HUES64 (cell line): ENCODE data around the gene FITM1.
A peak's percentile ranks its signal among the peaks of the same experiment; 100 is the strongest.

Source experiments
- H3K27ac ChIP-seq: 2 replicates; pipeline ENCODE4 v1.7.0; 2013; ENCODE audit warnings: low read depth, low read length, inconsistent platforms
- H3K27me3 ChIP-seq: 2 replicates; pipeline ENCODE4 v1.6.1; 2013; ENCODE audit warnings: mild to moderate bottlenecking, low read length; ENCODE audit not compliant: insufficient read depth
- H3K36me3 ChIP-seq: 2 replicates; pipeline ENCODE4 v1.6.1; 2013; ENCODE audit warnings: mild to moderate bottlenecking, low read length; ENCODE audit not compliant: insufficient read depth
- H3K4me1 ChIP-seq: 2 replicates; pipeline ENCODE4 v1.6.1; 2013; ENCODE audit warnings: mild to moderate bottlenecking, low read length, moderate library complexity; ENCODE audit not compliant: insufficient read depth
- H3K4me3 ChIP-seq: 2 replicates; pipeline ENCODE4 v1.5.1; 2013; ENCODE audit warnings: mild to moderate bottlenecking, low read length, moderate library complexity
- H3K9ac ChIP-seq: 2 replicates; pipeline ENCODE4 v1.6.1; 2013; ENCODE audit warnings: mild to moderate bottlenecking, low read depth, low read length
- H3K9me3 ChIP-seq: 2 replicates; pipeline ENCODE4 v1.6.1; 2013; ENCODE audit warnings: low read depth, low read length; ENCODE audit not compliant: insufficient read depth
- WGBS: fragments of 150-250, 120-280 bp; methylation state at CpG from one replicate; pipeline ENCODE4 v1.1.7; 2013; ENCODE audit warnings: missing lambda C conversion rate; 5-methylcytosine and 5-hydroxymethylcytosine counted together

FITM1 gene

DNA sequence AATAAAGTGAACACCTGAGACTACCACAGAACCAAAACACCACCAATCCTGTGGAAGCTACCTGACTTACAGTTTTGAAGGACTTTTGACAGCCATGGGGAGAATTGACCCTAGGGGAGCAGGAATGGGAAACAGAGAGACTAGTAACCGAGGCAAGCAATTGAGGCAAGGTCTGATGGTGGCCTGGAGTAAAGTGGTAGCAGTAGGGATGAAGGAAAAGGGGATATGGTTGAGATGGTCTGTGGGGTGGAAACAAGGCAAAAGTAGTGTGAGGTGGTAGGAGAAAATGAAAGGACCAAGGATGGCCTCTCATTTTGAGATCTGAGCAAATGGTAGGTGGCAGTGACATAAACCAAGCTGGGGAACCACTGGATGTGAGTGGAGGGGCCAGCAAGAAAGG lies 26.4 kb downstream of the FITM1 start:
- Histone ChIP-seq H3K4me1 (peaks cover 3% of the 10 kb centered on the region; the same call in 1 of the 2 replicates), H3K27ac (no peak overlapping the region), H3K36me3 (peaks cover 72% of the 10 kb centered on the region), H3K27me3 (no peaks in the 10 kb centered on the region), H3K9me3 (no peaks in the 10 kb centered on the region), H3K4me3 (no peak overlapping the region), H3K9ac (no peak overlapping the region)
- WGBS, result 88% methylated on average over 1 of the region's 1 CpG

DNA sequence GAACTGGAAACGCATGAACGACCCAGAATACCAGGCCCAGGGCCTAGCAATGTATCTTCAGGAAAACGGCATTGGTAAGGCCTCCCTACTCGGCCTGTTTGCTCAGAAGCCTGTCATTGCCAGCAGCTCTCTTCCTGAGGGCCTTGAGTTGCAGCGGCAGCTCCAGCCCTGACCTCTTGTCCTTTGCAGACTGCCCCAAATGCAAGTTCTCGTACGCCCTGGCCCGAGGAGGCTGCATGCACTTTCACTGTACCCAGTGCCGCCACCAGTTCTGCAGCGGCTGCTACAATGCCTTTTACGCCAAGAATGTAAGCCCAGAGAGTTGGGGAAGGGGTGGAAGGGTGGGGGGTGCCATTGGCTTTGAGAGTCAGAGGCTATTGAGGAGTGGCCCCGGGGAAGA lies 26.9 kb downstream of the FITM1 start:
- whole genome bisulfite sequencing, result 96% methylated on average over 12 of the region's 12 CpGs
- Histone ChIP-seq H3K27ac (no peak overlapping the region), H3K27me3 (no peaks in the 10 kb centered on the region), H3K36me3 (peaks cover 67% of the 10 kb centered on the region), H3K4me3 (no peak overlapping the region), H3K9me3 (no peaks in the 10 kb centered on the region), H3K9ac (no peak overlapping the region), H3K4me1 (peaks cover 3% of the 10 kb centered on the region; the same call in 1 of the 2 replicates)

DNA sequence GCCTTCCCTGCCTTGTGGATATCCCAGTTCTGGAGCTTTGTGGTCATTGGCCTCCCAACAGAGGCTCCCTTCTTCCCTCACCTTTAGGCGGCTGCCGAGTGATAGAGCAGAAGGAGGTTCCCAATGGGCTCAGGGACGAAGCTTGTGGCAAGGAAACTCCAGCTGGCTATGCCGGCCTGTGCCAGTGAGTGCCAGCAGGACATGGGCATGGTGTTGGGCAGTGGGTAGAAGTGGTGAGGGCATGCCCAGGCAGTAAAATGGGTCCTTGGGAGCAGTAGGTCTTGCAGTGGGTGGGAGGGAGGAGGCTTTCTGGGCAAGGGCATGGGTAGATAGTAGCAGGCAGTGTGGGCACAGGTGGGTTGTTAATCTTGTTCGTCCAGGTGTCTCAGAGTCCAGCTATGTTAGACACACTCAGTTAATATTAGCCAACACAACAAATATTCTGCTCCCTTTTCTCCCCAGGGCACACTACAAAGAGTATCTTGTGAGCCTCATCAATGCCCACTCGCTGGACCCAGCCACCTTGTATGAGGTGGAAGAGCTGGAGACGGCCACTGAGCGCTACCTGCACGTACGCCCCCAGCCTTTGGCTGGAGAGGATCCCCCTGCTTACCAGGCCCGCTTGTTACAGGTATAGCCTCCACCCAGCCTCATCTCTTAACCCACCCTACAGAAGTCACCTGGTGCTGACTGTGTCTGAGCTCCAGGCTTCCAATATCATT lies 29.5 kb downstream of the FITM1 start:
- no peaks in the 10 kb centered on the region for H3K27me3 ChIP-seq
- no peak overlapping the region for H3K27ac ChIP-seq
- peaks cover 70% of the 10 kb centered on the region for H3K36me3 ChIP-seq
- H3K9me3 ChIP-seq, result no peaks in the 10 kb centered on the region
- no peak overlapping the region for H3K9ac ChIP-seq
- WGBS, result 94% methylated on average over 11 of the region's 11 CpGs
- H3K4me3 ChIP-seq, result no peak overlapping the region
- peaks cover 3% of the 10 kb centered on the region; the same call in 1 of the 2 replicates for H3K4me1 ChIP-seq

DNA sequence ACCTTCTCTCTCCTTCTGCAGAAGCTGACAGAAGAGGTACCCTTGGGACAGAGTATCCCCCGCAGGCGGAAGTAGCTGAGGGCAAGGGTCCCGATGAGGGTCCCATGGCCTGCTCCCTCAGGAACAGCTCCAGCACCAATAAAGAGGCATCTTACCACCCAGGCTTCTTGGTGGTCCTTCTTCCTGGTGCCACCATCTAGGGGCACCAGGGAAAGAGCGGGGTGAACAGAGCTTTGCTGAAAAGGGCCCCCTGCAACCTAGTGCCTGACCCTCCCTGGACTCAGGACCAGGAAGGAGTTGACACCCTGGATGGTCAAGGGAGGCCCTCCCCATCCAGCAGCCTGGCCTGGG lies 30.0 kb downstream of the FITM1 start:
- H3K27ac ChIP-seq, result no peak overlapping the region; the same call in 1 of the 2 replicates
- H3K9ac ChIP-seq, result no peak overlapping the region
- no peaks in the 10 kb centered on the region for H3K9me3 ChIP-seq
- H3K4me3 ChIP-seq, result no peak overlapping the region
- H3K4me1 ChIP-seq, result peaks cover 3% of the 10 kb centered on the region; the same call in 1 of the 2 replicates
- no peaks in the 10 kb centered on the region for H3K27me3 ChIP-seq
- peaks cover 70% of the 10 kb centered on the region for H3K36me3 ChIP-seq
- WGBS, result 93% methylated on average over 4 of the region's 4 CpGs

DNA sequence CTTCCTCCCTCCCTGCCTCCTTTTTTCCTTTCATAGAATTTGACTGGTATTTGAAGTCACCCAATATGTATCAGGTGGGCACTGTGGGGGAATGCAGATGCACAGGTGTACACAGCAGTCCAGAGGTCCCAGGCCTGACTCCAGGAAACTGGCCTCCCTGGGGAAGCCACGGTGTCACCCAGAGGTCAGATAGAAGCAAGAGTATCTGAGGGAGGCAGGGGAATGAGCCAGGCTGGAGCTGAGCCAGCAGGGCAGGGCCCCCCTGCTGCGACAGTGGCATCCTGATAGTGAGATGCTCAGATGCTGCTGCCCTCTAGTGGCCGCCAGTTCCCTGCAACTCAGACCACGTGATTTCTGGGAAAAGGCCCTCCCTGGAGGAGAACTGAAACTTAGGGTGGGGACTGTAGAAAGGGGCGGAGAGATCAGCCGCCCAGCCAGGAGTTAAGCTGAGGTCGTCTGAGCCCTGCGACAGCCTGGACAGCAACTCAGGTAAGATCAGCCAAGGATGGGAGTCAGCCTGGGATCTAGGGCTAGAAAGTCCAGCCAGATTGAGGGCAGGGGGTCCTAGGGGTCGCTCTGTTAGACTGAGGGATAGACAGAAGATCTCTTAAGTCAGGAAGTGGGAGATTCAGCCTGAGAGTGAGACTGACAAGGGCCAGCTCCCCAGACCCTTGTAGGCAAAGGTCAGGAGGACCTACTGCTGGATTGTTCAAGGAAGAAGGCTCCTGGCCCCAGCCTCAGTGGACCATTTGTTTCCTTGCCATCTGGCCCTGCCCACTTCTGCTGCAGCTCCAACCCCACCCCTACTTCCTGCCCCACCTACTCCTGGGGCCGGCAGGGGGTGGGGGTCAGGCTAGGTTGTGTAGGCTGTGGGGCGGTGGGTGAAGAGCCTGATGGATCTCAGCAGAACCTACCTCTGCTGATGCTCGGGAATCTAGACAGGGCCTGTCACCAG lies 30.7 kb downstream of the FITM1 start, which contains the start of gene IRF9:
TSS of gene IRF9 (plus strand) at position 416 of the 955 bp plus-strand sequence. CDS start 880 bp downstream, outside the sequence.
- H3K4me3 ChIP-seq, result peak within 1 kb of the TSS; percentile 58
- peak within 1 kb of the TSS; percentile 62; the same call in 1 of the 2 replicates for H3K9ac ChIP-seq
- no peaks in the 10 kb centered on the region for H3K27me3 ChIP-seq
- H3K36me3 ChIP-seq, result peaks cover 70% of the 10 kb centered on the region
- H3K4me1 ChIP-seq, result peaks cover 3% of the 10 kb centered on the region; the same call in 1 of the 2 replicates
- peak within 1 kb of the TSS; percentile 19; the same call in 1 of the 2 replicates for H3K27ac ChIP-seq
- H3K9me3 ChIP-seq, result no peaks in the 10 kb centered on the region
- WGBS, result 21% methylated on average over 12 of the region's 12 CpGs

DNA sequence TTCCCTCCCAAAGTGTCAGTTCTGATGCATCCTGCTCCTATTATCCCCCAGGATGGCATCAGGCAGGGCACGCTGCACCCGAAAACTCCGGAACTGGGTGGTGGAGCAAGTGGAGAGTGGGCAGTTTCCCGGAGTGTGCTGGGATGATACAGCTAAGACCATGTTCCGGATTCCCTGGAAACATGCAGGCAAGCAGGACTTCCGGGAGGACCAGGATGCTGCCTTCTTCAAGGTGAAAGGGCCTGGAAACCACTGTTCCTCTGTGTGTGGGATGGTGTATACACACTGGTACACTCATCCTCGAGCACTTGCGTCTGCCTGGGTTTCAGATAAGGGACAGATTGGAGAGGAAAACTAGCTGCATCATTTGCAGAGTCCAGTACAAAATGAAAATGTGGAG lies 31.6 kb downstream of the FITM1 start:
- peaks cover 66% of the 10 kb centered on the region for H3K36me3 ChIP-seq

DNA sequence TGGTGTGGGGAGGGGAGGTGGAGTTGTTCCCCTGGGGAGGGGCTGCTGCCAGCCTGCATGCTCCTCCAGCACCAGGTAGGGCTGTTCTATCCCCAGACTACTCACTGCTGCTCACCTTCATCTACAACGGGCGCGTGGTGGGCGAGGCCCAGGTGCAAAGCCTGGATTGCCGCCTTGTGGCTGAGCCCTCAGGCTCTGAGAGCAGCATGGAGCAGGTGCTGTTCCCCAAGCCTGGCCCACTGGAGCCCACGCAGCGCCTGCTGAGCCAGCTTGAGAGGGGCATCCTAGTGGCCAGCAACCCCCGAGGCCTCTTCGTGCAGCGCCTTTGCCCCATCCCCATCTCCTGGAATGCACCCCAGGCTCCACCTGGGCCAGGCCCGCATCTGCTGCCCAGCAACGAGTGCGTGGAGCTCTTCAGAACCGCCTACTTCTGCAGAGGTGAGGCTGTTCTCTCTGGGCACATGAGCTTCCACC lies 34.1 kb downstream of the FITM1 start:
- Histone ChIP-seq H3K4me3 (no peak overlapping the region), H3K9ac (no peak overlapping the region), H3K27me3 (no peaks in the 10 kb centered on the region), H3K27ac (no peak overlapping the region), H3K36me3 (peaks cover 48% of the 10 kb centered on the region), H3K4me1 (peaks cover 3% of the 10 kb centered on the region; the same call in 1 of the 2 replicates), H3K9me3 (no peaks in the 10 kb centered on the region)
- 94% methylated on average over 14 of the region's 14 CpGs for WGBS

More for the DNA sequence above, 31.6 kb downstream of the FITM1 start:
- WGBS, result 95% methylated on average over 8 of the region's 8 CpGs
- H3K27ac ChIP-seq, result no peak overlapping the region
- no peaks in the 10 kb centered on the region for H3K9me3 ChIP-seq
- no peak overlapping the region for H3K9ac ChIP-seq
- H3K4me3 ChIP-seq, result 0 out of 2 replicates have a peak overlapping the region, but pooled peaks have one; percentile 58
- H3K4me1 ChIP-seq, result peaks cover 3% of the 10 kb centered on the region; the same call in 1 of the 2 replicates
- H3K27me3 ChIP-seq, result no peaks in the 10 kb centered on the region

DNA sequence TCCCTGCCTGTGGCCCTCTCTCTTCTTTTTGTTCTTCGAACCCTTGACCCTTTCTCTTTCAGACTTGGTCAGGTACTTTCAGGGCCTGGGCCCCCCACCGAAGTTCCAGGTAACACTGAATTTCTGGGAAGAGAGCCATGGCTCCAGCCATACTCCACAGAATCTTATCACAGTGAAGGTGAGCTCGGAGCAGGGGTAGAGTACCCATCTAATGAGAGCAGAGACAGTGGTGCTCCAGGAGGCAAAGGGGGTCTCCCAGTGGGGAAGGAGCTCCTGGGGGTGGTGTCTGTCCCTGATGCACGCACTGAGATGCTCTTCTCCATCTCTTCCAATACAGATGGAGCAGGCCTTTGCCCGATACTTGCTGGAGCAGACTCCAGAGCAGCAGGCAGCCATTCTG lies 35.3 kb downstream of the FITM1 start:
- no peak overlapping the region for H3K4me3 ChIP-seq
- no peak overlapping the region for H3K27ac ChIP-seq
- no peaks in the 10 kb centered on the region for H3K27me3 ChIP-seq
- no peaks in the 10 kb centered on the region for H3K9me3 ChIP-seq
- no peak overlapping the region for H3K9ac ChIP-seq
- 93% methylated on average over 5 of the region's 5 CpGs for WGBS
- H3K4me1 ChIP-seq, result peaks cover 3% of the 10 kb centered on the region; the same call in 1 of the 2 replicates
- H3K36me3 ChIP-seq, result peaks cover 35% of the 10 kb centered on the region

DNA sequence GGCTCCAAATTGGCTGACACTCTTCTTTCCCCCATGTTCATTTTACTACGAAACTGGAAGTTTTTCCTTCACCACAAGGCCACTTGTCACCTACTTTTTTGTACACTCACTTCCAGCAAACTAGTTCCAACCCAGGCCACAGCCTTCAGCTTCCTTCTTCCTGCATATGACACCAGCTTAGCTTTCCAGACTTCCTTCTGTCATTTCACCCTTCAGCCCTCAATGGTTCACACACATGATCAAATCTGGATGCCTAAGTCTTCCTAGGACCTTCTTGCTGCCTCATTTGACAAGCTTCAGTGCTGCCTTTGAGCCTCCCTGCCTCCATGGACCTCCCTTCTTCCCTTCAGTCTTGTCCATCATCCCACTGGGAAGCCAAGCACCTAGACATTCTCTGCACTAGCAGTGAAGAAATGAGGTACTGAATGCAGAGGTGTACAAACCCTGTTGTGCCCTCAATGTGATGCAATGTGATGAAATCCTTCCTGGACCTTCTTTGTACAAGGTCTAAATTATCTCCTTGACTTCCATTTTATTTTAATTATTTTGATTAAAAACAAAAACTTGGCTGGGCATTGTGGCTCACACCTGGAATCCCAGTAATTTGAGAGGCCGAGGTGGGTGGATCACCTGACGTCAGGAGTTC lies 37.1 kb downstream of the FITM1 start:
- Histone ChIP-seq H3K27me3 (no peaks in the 10 kb centered on the region), H3K4me3 (no peak overlapping the region), H3K4me1 (no peaks in the 10 kb centered on the region), H3K27ac (no peak overlapping the region), H3K9ac (no peak overlapping the region), H3K9me3 (no peaks in the 10 kb centered on the region), H3K36me3 (peaks cover 35% of the 10 kb centered on the region)
- 91% methylated on average over 3 of the region's 3 CpGs for WGBS

DNA sequence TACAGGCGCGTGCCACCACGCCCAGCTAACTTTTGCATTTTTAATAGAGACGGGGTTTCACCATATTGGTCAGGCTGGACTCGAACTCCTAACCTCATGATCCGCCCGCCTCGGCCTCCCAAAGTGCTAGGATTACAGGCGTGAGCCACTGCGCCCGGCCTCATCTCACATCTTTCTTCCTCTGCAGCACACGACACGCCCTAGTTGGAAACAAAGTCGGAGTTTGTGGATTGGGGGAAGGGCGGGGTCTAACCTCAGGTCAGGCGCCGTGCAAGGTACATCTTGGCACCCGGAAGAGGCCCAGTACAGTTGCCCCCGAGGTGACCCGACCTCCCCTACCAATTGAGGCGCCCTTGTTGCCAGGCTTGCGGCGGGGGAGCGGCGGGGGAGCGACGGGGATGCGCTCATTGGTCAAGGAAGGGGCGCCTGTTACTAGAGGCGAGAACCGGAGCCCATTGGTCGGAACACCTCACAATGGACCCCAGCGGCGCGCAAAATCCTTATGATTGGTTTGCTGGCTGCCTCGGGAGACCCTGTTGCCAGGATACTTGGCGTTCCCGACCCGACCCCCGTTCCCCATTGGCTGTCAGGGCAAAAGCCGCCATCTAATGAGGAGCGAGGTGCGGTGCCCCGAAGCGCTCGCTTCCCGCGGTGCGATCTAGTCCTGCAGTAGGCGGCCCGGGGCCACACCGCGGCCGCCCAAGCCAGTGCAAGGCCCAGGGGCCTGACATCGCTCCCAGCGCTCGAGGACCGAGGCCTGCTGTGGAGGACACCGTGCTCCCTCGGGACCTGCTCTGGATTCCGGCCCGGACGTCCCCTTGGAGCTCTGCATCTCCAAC lies 41.2 kb downstream of the FITM1 start, which contains the start of gene REC8:
TSS of gene REC8 (plus strand) at position 659 of the 839 bp plus-strand sequence. CDS start 473 bp downstream, outside the sequence.
- no peak within 1 kb of the TSS; the same call in 1 of the 2 replicates for H3K27ac ChIP-seq

More for the DNA sequence above, 41.2 kb downstream of the FITM1 start, which contains the start of gene REC8:
- Histone ChIP-seq H3K9me3 (no peaks in the 10 kb centered on the region), H3K4me3 (peak within 1 kb of the TSS; percentile 70), H3K4me1 (no peaks in the 10 kb centered on the region), H3K27me3 (no peaks in the 10 kb centered on the region), H3K9ac (no peak within 1 kb of the TSS; the same call in 1 of the 2 replicates), H3K36me3 (peaks cover 13% of the 10 kb centered on the region)
- whole genome bisulfite sequencing, result 12% methylated on average over 63 of the region's 63 CpGs
